GM19372 (cell line): ENCODE results near the gene TBPL1.
"Not testable (repeated sequence)": the region's sequence is repeated elsewhere in the genome, so short reads cannot be mapped to it uniquely, and the experiment has no call there.

Experiments used
- ATAC-seq: cut with Tn5 transposase; IDR thresholded peaks from one replicate; pipeline ENCODE4 v1.9.1; 2021; ENCODE audit warnings: mild to moderate bottlenecking, low read depth, moderate library complexity; ENCODE audit not compliant: unreplicated experiment

Gene TBPL1

DNA sequence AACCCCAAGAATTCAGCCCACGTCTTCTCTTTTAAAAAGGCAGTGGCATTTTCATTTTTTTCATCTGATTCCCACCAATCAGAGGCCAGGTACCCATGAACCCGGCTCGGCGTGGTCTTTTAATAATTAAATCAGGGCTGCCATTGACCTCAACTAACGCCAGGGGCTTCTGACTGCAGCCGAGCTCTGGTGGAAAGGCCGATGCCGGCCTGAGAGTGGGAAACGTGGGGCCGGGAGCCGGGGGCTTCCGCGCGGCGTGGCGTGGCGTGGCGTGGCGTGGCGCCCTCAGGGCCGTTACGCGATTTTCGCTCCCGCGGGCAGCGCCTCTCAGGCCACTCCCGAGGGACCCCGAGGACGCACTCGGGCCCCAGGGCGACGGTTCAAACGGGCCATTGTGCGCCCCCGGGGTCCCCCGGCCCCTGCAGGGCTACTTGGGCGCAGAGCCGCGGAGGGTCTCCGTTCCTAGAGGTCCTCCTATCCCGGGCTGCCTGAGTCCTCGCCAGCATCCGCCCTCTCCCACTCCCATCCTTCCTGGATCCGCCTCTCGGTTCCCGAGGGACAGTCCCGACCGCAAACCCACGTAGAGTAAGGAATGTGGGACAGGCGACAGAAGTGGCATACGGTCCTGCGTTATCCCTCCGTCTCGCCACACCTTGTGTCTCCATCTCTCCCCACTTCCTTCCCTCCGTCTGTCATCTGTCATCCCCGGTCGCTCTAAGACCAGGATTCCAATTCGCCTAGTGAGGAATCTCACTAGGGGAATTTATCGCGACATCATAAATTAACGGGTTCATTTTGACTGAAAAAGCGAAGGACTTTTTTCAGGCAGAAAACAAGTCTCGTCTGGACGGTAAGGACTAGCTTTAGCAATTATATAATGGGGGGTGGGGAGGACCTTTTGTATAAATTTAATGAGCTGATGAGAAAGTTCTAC is 876 bp upstream of the TBPL1 start:
- peak; percentile 50 for ATAC-seq

DNA sequence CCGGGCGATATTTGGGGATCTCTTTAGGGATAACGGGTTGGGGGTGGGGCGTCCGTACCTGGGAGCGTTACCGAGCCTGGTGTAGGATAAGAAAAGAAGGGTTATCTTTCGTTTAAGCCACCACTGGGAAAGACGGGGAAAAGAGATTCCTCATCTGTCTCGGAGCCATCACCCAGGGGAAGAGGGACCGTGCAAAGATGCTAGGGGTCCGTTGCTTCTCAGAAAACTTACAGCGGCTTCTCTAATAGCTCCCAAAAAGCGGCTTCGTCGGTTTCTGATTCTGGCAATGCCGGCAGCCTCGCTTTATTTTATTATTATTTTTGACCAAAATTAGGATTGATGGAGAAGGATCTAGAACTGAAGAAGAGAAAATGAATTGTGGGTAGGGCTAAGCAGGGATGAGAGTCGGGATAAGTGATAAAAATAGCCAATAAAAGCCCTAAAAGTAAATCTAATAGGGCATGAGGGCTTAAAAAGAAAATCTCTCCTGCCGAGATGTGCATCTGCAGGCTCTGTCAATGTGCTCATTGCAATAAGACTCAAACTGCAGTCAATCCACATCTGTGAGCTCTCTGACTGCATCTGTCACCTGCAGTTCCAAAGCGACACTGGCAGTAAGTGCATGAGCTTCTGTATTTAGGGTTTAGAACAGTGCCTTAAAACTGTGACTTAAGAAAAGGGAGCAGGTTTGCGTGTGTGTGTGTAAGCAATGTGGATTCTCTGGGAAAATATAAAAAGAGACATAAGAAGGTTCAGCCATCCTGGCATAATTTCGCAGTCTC is 801 bp downstream of the TBPL1 start:
- no peak for ATAC-seq

DNA sequence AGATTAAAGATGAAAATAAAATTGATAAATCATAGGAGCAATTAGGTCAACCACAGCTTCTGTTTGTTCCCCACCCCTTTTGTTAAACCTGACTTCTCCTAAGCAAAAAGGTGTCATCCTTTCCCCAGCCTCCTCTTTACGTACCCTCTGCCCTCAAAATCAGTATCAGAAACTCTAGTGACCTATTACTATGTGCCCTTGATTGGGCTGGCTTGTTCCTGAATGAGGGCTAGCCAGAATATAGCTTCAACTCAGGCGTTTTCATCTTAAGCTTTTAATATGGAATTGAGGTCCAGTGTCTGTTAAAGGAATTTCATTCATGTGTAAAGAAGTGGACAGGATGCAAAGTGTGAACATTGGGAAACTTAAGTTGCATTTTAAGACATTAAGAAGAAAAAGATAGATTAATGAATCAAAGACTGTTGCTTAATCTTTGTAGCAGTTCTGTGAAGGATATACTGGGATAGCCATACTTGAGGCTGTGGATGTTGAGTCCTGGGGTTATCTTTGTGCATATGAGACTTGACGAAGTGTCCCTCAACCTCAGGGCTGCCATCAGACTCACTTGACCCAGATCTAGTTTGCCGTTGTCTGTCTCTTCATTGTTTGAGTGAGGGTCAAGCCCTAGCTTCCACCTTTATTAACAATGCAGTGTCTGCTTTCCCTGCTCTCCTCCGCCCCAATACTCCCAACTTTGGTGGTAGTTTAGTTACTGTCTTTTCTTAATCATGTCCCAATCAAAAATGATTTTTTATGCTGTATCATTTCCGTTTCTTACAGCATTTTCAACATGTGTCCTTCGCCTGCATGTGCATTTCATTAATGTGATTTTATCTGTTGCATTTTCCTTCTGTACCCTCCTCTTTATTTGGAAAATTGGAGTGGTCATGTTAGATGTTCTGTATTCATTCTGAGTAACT is 1.9 kb downstream of the TBPL1 start:
- no peak for ATAC-seq

GRCh38 chr6:133955582-133956415 is 2.8 kb downstream of the TBPL1 start:
- ATAC-seq, result no peak

- ATAC-seq, result no peak
Observed at GRCh38 chr6:133956416-133957049, 3.5 kb downstream of the TBPL1 start.

DNA sequence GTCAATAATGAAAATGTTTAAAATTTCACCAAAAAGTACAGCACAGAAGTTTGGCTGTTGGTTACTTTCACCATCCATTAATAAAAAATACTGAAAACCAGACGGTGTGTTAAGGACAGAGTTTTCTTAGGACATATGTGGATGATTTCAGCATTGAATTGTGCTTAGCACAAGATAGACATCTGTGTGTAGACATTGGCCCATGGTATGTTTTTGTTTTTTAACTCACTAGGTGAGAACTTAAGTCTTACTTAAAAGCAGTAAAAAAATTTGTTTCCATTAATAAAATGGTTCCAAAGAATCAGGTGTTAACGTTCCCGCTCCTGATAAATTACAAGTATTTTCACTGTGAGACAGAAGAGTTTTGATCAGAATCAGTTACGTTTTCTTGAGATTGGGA is 4.2 kb downstream of the TBPL1 start:
- ATAC-seq, result no peak

DNA sequence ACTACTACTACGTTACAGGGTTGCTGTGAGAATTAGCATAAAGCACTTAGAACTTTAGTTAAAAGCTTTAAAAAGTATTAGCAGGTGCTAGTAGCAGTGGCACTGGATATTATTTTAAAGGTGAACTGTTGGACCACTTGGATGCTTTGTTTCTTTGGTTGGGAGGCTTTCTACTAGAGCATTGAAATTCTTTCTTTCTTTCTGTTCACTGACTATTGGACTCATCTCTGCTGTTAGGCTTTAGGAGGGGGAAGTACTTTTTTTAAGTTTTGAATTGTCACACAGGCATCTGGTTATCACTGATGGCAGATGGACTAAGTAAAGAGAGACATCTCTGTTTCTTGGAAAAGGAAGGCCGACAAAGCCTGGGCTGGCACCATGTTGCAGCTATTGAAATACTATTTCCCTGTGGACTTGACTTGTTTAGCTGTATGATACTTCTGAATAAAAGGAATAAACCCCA is 4.8 kb downstream of the TBPL1 start:
- no peak for ATAC-seq

DNA sequence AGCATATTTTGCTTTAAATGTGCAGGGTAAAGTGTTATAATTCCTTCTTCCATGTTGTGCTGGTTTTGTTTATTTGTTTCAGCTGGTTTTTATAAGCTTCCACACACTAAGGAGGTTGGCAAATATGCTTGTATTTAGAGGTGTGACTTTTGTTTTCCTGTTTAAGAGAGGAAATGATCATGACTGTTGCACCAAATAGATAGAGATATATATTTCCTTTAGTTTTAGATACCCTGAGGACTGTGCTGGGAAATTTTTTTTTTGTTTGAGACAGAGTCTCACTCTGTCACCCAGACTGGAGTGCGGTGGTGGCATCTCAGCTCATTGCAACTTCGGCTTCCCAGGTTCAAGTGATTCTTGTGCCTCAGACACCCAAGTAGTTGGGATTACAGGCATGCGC is 5.8 kb downstream of the TBPL1 start:
- ATAC-seq, result no peak

GRCh38 chr6:133959667-133960368 is 6.8 kb downstream of the TBPL1 start:
- ATAC-seq, result no peak

DNA sequence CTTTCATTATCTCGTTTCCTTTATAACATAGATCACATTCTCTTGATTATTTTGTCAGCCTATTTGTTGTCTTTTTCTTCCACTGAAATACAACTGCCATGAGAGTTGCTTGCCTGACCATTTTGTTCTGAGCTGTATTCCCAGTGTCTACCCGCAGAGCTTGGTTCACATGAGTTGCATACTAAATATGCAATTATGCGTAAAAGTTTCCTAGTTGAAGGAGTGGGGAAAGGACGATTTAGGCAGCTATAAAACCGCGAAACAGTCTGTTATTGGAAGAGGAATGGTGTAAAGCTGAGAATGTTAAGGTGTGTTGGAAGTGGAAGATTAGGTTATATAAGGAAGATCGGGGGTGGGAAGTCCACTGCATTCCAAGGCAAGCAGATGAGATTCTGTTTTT is 8.8 kb downstream of the TBPL1 start:
- ATAC-seq, result no peak

DNA sequence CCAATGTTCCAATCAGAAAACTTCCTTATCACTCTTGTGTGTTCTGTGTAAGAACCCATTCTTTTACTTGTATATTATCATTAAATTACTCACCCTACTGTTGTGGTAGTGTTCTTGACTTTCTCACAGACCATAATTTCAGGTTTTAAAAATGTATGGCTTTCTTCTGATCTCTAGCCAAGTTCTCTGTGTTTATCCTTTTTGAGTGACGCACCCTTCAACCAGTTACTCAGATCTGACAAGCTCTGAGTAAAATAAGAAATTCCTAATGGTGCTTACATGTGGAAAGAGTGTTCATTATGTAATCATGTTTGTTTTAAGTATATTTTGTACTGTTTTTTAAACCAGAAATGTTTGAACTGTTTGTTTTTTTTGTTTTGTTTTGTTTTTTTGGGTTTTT is 11.0 kb downstream of the TBPL1 start:
- no peak for ATAC-seq

GRCh38 chr6:133964702-133965101 is 11.7 kb downstream of the TBPL1 start:
- ATAC-seq, result no peak

GRCh38 chr6:133965817-133966360 is 12.9 kb downstream of the TBPL1 start:
- ATAC-seq, result no peak

DNA sequence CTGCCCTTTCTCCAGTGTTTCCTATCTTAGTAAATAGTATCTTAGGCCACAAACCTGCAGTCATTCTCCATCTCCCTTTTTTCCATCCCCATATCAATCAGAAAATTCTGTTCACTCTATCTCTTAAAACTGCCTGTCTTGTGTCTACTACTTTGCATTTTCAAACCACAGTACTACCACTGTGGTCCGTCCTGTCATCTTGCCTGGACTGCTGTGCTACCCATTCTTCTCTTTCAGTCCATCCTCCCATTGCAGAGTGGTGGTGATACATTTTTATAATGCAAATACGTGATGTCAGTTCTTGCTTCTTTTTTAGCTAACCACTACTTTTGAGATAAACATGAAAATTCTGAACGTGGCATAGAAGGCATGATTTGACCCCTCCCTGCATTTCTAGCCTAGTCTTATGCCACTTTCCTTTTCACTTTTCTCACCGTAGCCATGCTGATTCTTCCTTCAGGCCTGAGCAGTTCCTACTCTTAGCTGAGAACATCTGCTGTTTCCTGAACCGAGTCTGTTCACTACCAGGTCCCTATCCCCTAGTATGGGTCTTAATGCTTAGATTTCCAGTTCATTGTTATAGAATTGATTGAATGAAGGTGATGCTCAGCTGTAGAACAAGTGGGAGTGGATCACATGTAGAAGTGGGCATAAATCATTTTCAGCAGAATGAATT is 13.8 kb downstream of the TBPL1 start:
- ATAC-seq, result peak; percentile 68

DNA sequence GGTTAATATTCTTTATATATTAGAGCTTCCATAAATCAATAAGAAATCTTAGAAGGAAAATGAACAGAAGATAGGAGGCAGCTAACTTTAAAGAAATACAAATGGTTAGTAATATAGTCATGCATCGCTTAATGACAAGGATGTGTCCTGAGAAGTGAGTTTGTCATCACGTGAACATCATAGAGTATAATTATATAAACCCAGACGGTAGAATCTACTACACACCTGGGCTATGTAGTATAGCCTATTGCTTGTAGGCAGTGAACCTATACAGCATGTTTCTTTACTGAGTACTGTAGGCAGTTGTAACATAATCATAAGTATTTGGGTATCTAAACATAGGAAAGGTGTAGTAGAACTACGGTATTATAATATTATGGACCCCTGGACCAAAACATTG is 14.3 kb downstream of the TBPL1 start:
- ATAC-seq, result no peak

DNA sequence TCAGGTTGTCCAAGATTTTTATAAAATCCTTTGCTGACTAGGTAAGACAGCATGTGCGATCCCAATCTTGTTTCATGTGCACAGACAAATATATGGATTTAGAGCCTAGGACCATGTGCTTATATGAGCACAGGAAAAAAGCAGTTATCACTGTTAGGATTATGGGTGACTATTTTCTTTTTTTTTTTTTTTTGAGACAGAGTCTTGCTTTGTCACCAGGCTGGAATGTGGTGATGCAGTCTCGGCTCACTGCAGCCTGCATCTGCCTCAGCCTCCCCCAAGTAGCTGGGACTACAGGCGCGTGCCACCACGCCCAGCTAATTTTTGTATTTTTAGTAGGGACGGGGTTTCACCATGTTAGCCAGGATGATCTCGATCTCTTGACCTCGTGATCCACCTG is 14.8 kb downstream of the TBPL1 start:
- not testable (repeated sequence) for ATAC-seq

GRCh38 chr6:133969285-133969920 is 16.4 kb downstream of the TBPL1 start:
- no peak for ATAC-seq
